Right hindlimb (tissue), 1 donor: ENCODE results near the gene SERPINB7.
A peak's percentile ranks its signal among the peaks of the same experiment; 100 is the strongest.
"Not testable (repeated sequence)": the region's sequence is repeated elsewhere in the genome, so short reads cannot be mapped to it uniquely, and the experiment has no call there.

ENCODE experiments used
- DNase-seq: peaks from one replicate; pipeline ENCODE4 v3.0.0-alpha.2; 2018

Gene SERPINB7

GRCh38 chr18:63775166-63775730 is at the start of gene SERPINB7:
Gene SERPINB7 (plus strand): TSS chr18:63775418. CDS start chr18:63782373, 6,955 bp downstream.
- DNase-seq, result no peak

GRCh38 chr18:63725682-63726480 is 49.3 kb upstream of the SERPINB7 start:
- peak; percentile 28 for DNase-seq

- DNase-seq, result no peak
These were observed 44.4 kb upstream of the SERPINB7 start for GRCh38 chr18:63730773-63731172.

GRCh38 chr18:63731215-63731614 is 44.0 kb upstream of the SERPINB7 start:
- no peak for DNase-seq

GRCh38 chr18:63736876-63737275 is 38.3 kb upstream of the SERPINB7 start:
- DNase-seq, result no peak

- no peak for DNase-seq
These were observed 33.4 kb upstream of the SERPINB7 start for GRCh38 chr18:63741769-63742168.

- no peak for DNase-seq
These were observed 28.2 kb upstream of the SERPINB7 start for GRCh38 chr18:63747006-63747405.

GRCh38 chr18:63749489-63749888 is 25.7 kb upstream of the SERPINB7 start:
- DNase-seq, result no peak

- DNase-seq, result no peak
These were observed 22.6 kb upstream of the SERPINB7 start for GRCh38 chr18:63752636-63753035.

GRCh38 chr18:63753676-63754075 is 21.5 kb upstream of the SERPINB7 start:
- DNase-seq, result no peak

- DNase-seq, result no peak
These were observed 17.7 kb upstream of the SERPINB7 start for GRCh38 chr18:63757541-63757940.

GRCh38 chr18:63758615-63759240 is 16.5 kb upstream of the SERPINB7 start:
- DNase-seq, result no peak

GRCh38 chr18:63759786-63760185 is 15.4 kb upstream of the SERPINB7 start:
- not testable (repeated sequence) for DNase-seq

- no peak for DNase-seq
These were observed 12.7 kb upstream of the SERPINB7 start for GRCh38 chr18:63762518-63762917.

- no peak for DNase-seq
These were observed 11.2 kb upstream of the SERPINB7 start for GRCh38 chr18:63763831-63764600.

- DNase-seq, result no peak
These were observed 9.4 kb upstream of the SERPINB7 start for GRCh38 chr18:63765837-63766236.

- no peak for DNase-seq
These were observed 1.7 kb upstream of the SERPINB7 start for GRCh38 chr18:63773551-63773950.

GRCh38 chr18:63774511-63774910 is 707 bp upstream of the SERPINB7 start:
- no peak for DNase-seq

GRCh38 chr18:63779386-63779785 is 4.2 kb downstream of the SERPINB7 start:
- no peak for DNase-seq

- DNase-seq, result no peak
These were observed 8.2 kb downstream of the SERPINB7 start for GRCh38 chr18:63783394-63783793.

GRCh38 chr18:63784787-63785452 is 9.7 kb downstream of the SERPINB7 start:
- DNase-seq, result no peak

- DNase-seq, result no peak
These were observed 12.5 kb downstream of the SERPINB7 start for GRCh38 chr18:63787673-63788072.
